ENCODE measurements around the gene MT4. TPM values are rescaled to one million over a fixed set of nuclear protein-coding genes. Genes with fewer than 3 reads are reported as not detected.

MT4 gene
- total RNA-seq, 2 donors from 2014 or later = not detected

DNA sequence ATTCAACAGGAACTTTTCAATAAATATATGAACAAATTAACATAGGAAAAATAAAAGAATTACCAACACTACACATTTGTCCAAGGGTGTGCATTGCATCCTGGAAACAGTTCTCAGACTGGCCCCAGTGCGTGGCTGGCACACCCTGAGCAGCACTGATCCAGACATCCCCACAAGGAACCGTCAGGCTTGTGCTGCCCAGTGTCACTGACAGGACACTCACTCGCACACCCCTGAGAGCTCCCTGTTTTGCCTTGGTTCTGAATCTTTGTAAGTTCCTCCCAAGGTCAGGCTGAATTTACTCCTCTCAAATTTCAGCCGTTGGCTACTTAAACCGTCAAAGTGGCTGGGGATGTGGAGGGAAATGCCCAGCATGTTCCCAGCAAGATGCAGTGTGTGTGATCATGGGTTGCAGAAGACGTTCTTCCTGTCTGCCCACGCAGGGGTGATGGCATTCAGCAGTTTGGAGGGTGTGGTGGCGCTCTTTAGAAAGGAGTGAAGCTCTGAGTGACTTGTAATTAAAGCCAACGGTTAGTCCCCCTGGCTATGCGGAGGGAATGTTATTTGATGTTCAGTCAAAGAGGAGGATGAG is 45.2 kb downstream of the MT4 start:
- H3K36me3 Mint-ChIP-seq (ENCODE audit: insufficient read depth in 2 of 2) = peaks cover 2 to 12% of the 10 kb centered on the region in 2 donors
- DNase-seq (peak; percentile 84 to 90), ATAC-seq (replicated peaks in 1 of 2) (peak; percentile 50 to 52)
- peak overlapping the region; percentile 27 for H3K27ac Mint-ChIP-seq
- H3K9me3 Mint-ChIP-seq = peaks cover 0 to 5% of the 10 kb centered on the region in 2 donors
- H3K4me3 Mint-ChIP-seq = peak overlapping the region; percentile 99 to 100
- H3K27me3 Mint-ChIP-seq (ENCODE audit: low read depth) = no peaks in the 10 kb centered on the region
- peaks cover 83% of the 10 kb centered on the region for H3K4me1 Mint-ChIP-seq (ENCODE audit: low read depth)

DNA sequence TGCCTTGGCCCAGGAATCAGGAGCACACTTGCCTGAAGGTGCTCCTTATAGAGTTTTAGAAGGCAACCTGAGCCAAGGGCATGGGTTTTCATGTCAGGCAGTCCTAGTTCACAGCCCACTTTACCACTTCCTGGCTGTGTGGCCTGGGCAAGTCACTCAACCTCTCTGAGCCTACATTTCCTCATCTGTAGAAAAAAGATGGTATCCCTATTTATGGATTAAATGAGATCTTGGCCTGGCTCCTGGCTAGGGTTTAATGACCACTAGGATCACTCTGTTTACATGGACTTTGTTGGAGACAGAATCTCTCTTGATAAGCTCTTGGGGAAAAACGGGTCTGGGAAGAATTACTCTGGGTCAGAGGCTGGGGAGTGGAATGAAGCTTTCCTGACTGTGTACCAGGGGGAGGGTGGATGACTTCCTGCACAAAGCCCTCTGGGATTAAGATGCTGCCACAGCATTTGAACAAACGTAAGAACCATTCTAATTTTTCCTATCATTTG is 45.8 kb downstream of the MT4 start:
- peak overlapping the region; percentile 99 to 100 for H3K4me3 Mint-ChIP-seq
- DNase-seq = no peak
- no peaks in the 10 kb centered on the region for H3K27me3 Mint-ChIP-seq (ENCODE audit: low read depth)
- H3K27ac Mint-ChIP-seq = peak overlapping the region; percentile 27
- peaks cover 88% of the 10 kb centered on the region for H3K4me1 Mint-ChIP-seq (ENCODE audit: low read depth)
- peak; percentile 1 to 10 for ATAC-seq (replicated peaks in 1 of 2)
- H3K36me3 Mint-ChIP-seq (ENCODE audit: insufficient read depth in 2 of 2) = peaks cover 2 to 12% of the 10 kb centered on the region in 2 donors
- H3K9me3 Mint-ChIP-seq = peaks cover 0 to 4% of the 10 kb centered on the region in 2 donors

GRCh38 chr16:56611281-56611833 is 46.5 kb downstream of the MT4 start:
- peaks cover 85% of the 10 kb centered on the region for H3K4me1 Mint-ChIP-seq (ENCODE audit: low read depth)
- peaks cover 2 to 12% of the 10 kb centered on the region in 2 donors for H3K36me3 Mint-ChIP-seq (ENCODE audit: insufficient read depth in 2 of 2)
- peak overlapping the region; percentile 99 to 100 for H3K4me3 Mint-ChIP-seq
- no peak for ATAC-seq (replicated peaks in 1 of 2)
- H3K9me3 Mint-ChIP-seq = peaks cover 0 to 3% of the 10 kb centered on the region in 2 donors
- no peak for DNase-seq
- H3K27me3 Mint-ChIP-seq (ENCODE audit: low read depth) = no peaks in the 10 kb centered on the region
- H3K27ac Mint-ChIP-seq = peak overlapping the region; percentile 27

- Mint-ChIP-seq H3K4me3 (peak overlapping the region; percentile 47 to 61), H3K27me3 (ENCODE audit: low read depth) (no peaks in the 10 kb centered on the region), H3K27ac (peak overlapping the region; percentile 42), H3K4me1 (ENCODE audit: low read depth) (peaks cover 88% of the 10 kb centered on the region), H3K9me3 (peaks cover 0 to 3% of the 10 kb centered on the region in 2 donors), H3K36me3 (ENCODE audit: insufficient read depth in 2 of 2) (peaks cover 2 to 10% of the 10 kb centered on the region in 2 donors)
- DNase-seq (no peak), ATAC-seq (replicated peaks in 1 of 2) (no peak)
Measured at GRCh38 chr16:56613706-56614105, 48.8 kb downstream of the MT4 start.

- Mint-ChIP-seq H3K36me3 (ENCODE audit: insufficient read depth in 2 of 2) (peaks cover 0 to 2% of the 10 kb centered on the region in 2 donors), H3K27ac (peak overlapping the region; percentile 42), H3K27me3 (ENCODE audit: low read depth) (no peaks in the 10 kb centered on the region), H3K9me3 (peaks cover 0 to 3% of the 10 kb centered on the region in 2 donors), H3K4me1 (ENCODE audit: low read depth) (peaks cover 86% of the 10 kb centered on the region), H3K4me3 (peak overlapping the region; percentile 47 to 61)
- DNase-seq (peak in 1 of 2 donors; percentile 71), ATAC-seq (replicated peaks in 1 of 2) (peak; percentile 83 to 84)
Measured at GRCh38 chr16:56614549-56614991, 49.7 kb downstream of the MT4 start.

DNA sequence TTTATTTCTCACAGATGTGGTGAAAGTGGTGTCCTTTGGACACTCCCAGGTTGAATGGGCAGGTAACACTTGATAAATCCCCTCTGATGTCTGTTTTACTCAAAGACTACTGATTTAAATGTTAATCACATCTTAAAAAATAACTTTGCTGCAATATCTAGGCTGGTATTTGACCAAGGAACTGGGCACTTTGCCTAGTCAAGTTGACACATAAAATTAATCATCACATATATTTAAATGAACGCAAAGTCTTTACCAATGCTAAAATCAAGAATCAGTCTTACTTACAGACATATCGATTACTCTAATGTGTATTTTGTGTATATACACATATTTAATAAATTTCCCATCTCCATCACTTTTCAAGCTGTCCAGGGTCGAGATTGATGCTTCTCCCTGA is 50.5 kb downstream of the MT4 start:
- Mint-ChIP-seq H3K4me1 (ENCODE audit: low read depth) (peaks cover 78% of the 10 kb centered on the region), H3K36me3 (ENCODE audit: insufficient read depth in 2 of 2) (peaks cover 0 to 2% of the 10 kb centered on the region in 2 donors), H3K4me3 (peak overlapping the region; percentile 47 to 61), H3K27ac (no peak overlapping the region), H3K9me3 (peaks cover 0 to 3% of the 10 kb centered on the region in 2 donors), H3K27me3 (ENCODE audit: low read depth) (no peaks in the 10 kb centered on the region)
- no peak for DNase-seq
- ATAC-seq (replicated peaks in 1 of 2) = no peak

GRCh38 chr16:56616608-56617211 is 51.8 kb downstream of the MT4 start:
- DNase-seq (no peak), ATAC-seq (replicated peaks in 1 of 2) (no peak)
- H3K9me3 Mint-ChIP-seq = peaks cover 0 to 3% of the 10 kb centered on the region in 2 donors
- peaks cover 0 to 2% of the 10 kb centered on the region in 2 donors for H3K36me3 Mint-ChIP-seq (ENCODE audit: insufficient read depth in 2 of 2)
- H3K27ac Mint-ChIP-seq = no peak overlapping the region
- peak overlapping the region; percentile 67 to 83 for H3K4me3 Mint-ChIP-seq
- peaks cover 64% of the 10 kb centered on the region for H3K4me1 Mint-ChIP-seq (ENCODE audit: low read depth)
- H3K27me3 Mint-ChIP-seq (ENCODE audit: low read depth) = no peaks in the 10 kb centered on the region

DNA sequence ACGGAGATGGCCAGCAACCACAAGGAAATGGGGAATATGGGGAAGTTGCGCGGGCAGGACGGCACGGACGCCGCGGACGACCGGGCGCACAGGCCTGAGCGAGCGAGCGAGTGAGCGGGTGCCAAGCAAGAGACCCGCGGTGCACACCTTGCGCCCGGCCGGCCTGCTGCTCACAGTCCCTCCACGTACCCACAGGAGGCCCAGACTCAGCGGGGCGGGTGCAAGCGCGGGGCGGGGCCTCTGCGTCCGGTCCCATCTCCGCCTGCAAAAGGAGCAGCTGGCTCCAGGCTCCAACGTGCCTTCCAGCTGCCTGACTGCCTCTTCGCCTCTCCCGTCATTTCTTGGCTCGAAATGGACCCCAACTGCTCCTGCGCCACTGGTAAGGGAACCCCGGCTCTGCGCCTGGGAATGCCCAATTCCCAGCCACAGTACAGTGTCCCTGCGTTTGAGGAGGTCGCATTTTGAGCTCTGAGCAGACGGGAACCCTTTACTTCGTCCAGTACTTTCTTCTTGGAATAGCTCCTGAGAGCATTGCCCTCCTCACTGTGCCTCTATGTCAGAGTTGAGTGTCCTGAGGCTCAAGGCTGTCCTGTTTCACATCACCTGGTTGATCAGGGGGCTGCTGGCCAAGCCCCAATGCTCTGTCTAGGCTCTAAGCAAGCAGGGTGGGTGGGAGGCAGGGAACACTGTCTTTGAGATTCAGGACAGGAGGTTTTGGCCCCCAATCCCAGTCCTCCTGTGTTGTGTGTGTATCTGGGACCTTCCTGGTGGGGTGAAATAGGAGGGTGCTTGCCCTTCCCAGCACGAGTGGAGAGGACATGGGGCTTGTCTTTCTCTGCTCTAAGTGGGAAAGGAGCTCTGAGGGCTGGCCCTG is 52.6 kb downstream of the MT4 start:
- peaks cover 0 to 3% of the 10 kb centered on the region in 2 donors for H3K9me3 Mint-ChIP-seq
- no peak overlapping the region for H3K27ac Mint-ChIP-seq
- ATAC-seq (replicated peaks in 1 of 2) (peak; percentile 59 to 71), DNase-seq (peak; percentile 77 to 84)
- H3K27me3 Mint-ChIP-seq (ENCODE audit: low read depth) = no peaks in the 10 kb centered on the region
- peak overlapping the region; percentile 67 to 83 for H3K4me3 Mint-ChIP-seq
- H3K36me3 Mint-ChIP-seq (ENCODE audit: insufficient read depth in 2 of 2) = peaks cover 0 to 2% of the 10 kb centered on the region in 2 donors
- H3K4me1 Mint-ChIP-seq (ENCODE audit: low read depth) = peaks cover 60% of the 10 kb centered on the region

GRCh38 chr16:56618138-56618537 is 53.3 kb downstream of the MT4 start:
- Mint-ChIP-seq H3K4me3 (peak overlapping the region in 1 of 2 donors; percentile 83), H3K27me3 (ENCODE audit: low read depth) (no peaks in the 10 kb centered on the region)
- ATAC-seq (replicated peaks in 1 of 2) = no peak

More at GRCh38 chr16:56618138-56618537, 53.3 kb downstream of the MT4 start:
- Mint-ChIP-seq H3K9me3 (peaks cover 0 to 3% of the 10 kb centered on the region in 2 donors), H3K36me3 (ENCODE audit: insufficient read depth in 2 of 2) (peaks cover 0 to 1% of the 10 kb centered on the region in 2 donors), H3K4me1 (ENCODE audit: low read depth) (peaks cover 53% of the 10 kb centered on the region), H3K27ac (no peak overlapping the region)
- DNase-seq = no peak

Other genes with a start within 250 kb of the MT4 start
- 10 to 100 TPM; 70.1 to 75.0 TPM for gene AMFR, start 139.5 kb upstream of the MT4 start, total RNA-seq
- gene NUDT21, start 113.7 kb upstream of the MT4 start, total RNA-seq = 100 to 1,000 TPM; 304 to 350 TPM
- 10 to 100 TPM; 62.6 to 66.1 TPM for gene OGFOD1, start 113.5 kb upstream of the MT4 start, total RNA-seq
- gene BBS2, start 45.0 kb upstream of the MT4 start, total RNA-seq = 10 to 100 TPM; 25.7 to 27.6 TPM
- 1 to 10 TPM; 3.9 to 6.8 TPM for gene MT3, start 24.5 kb downstream of the MT4 start, total RNA-seq
- 100 to 1,000 TPM; 391 to 529 TPM for gene MT2A, start 43.5 kb downstream of the MT4 start, total RNA-seq
- gene MT1E, start 60.7 kb downstream of the MT4 start, total RNA-seq = 100 to 1,000 TPM in 1 of 2 donors, 10 to 100 TPM in 1; 94.7 to 204 TPM
- gene MT1M, start 67.6 kb downstream of the MT4 start, total RNA-seq = under 1 TPM in 1 of 2 donors, not detected in 1; 0.91 TPM
- gene MT1A, start 73.6 kb downstream of the MT4 start, total RNA-seq = 1 to 10 TPM in 1 of 2 donors, under 1 TPM in 1; 0.74 to 1.5 TPM
- not detected for gene MT1B, start 86.8 kb downstream of the MT4 start, total RNA-seq
- 10 to 100 TPM; 39.1 to 48.4 TPM for gene MT1F, start 92.9 kb downstream of the MT4 start, total RNA-seq
- gene MT1G, start 103.0 kb downstream of the MT4 start, total RNA-seq = 10 to 100 TPM; 26.8 to 45.6 TPM
- gene MT1H, start 104.7 kb downstream of the MT4 start, total RNA-seq = 10 to 100 TPM in 1 of 2 donors, 1 to 10 TPM in 1; 9.6 to 37.5 TPM
- gene MT1X, start 117.4 kb downstream of the MT4 start, total RNA-seq = 10 to 100 TPM; 39.4 to 39.8 TPM
- 100 to 1,000 TPM; 112 to 155 TPM for gene NUP93, start 165.1 kb downstream of the MT4 start, total RNA-seq

Measured in activated T-cell treated with anti-CD3 and anti-CD28 coated beads, Interleukin-2, amount 50 U/mL, for 72 hours (primary cell).